Measurements from ENCODE around the gene PFKL.

Gene PFKL

GRCh38 chr21:44295163-44295573 lies 4.7 kb upstream of the PFKL start:
- DNase-seq = peak; percentile 23

GRCh38 chr21:44295646-44296045 lies 4.2 kb upstream of the PFKL start:
- DNase-seq = no peak

DNA sequence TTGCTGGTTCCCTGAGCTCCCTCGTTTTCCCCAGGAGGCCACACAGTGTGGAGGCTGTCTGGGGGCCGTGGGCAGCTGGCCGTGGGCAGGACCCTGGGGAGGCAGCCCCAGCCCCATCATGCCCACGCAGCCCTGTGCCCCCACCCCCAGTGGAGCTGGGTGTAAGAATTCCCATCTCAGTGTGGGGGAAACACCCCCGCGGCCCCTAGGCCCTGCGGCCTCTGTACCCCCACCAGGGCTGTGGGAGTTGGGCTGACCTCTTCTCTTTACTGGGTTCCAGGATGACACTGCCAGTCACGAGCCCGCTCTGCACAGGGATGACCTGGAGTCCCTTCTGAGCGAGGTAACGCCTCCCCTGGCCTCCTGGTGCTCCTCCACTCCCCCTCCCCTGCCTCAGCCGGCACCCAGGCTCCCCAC lies 3.7 kb upstream of the PFKL start:
- no peak for DNase-seq

DNA sequence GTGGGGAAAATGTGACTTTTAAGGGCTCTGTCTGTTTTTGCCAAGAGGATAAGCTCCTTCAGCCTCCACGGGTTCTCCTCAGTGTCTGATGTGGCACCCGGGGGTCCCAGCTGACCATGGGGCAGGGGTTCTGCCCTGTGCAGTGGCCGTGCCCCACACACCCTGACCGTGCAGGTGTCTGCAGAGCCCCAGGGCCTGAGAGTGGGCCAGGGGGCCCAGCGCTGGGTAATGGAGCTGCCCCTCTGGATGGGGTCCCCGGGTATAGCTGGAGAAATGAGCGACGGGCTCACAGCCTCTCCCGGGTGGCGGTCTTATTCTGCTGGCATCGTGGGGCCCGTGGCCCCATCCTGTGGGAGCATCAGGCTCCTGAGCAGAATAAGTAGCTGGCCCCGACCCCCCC lies 2.9 kb upstream of the PFKL start:
- no peak for DNase-seq

DNA sequence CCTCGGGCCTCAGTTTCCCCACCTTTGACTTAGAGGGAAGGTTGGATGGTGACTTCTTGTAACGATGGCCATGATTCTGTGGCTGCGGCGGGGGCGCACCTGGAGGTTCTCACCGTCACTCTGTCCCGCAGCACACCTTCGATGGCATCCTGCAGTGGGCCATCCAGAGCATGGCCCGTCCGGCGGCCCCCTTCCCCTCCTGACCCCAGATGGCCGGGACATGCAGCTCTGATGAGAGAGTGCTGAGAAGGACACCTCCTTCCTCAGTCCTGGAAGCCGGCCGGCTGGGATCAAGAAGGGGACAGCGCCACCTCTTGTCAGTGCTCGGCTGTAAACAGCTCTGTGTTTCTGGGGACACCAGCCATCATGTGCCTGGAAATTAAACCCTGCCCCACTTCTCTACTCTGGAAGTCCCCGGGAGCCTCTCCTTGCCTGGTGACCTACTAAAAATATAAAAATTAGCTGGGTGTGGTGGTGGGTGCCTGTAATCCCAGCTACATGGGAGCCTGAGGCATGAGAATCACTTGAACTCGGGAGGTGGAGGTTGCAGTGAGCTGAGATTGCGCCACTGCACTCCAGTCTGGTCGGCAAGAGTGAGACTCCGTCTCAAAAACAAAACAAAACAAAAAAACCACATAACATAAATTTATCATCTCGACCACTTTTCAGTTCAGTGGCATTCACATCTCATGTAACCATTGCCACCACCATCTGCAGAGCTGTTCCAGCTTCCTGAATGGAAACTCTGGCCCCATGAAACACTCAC lies 2.1 kb upstream of the PFKL start:
- DNase-seq = peak; percentile 90

DNA sequence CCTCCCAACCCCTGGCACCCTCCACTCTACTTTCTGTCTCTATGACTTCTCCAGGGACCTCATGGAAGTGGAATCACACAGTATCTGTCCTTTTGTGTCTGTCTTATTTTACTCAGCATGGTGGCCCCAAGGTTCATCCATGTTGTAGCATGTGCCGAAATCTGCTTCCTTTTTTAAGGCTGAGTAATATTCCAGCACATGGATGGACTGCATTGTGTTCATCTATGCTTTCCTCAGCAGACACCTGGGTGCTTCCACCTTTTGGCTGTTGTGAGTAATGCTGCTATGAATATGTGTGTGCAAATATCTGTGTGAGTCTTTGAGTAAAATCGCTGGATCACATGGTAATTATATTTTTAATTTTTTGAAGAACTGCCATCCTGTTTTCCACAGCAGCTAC lies 1.6 kb upstream of the PFKL start:
- peak; percentile 43 for DNase-seq

DNA sequence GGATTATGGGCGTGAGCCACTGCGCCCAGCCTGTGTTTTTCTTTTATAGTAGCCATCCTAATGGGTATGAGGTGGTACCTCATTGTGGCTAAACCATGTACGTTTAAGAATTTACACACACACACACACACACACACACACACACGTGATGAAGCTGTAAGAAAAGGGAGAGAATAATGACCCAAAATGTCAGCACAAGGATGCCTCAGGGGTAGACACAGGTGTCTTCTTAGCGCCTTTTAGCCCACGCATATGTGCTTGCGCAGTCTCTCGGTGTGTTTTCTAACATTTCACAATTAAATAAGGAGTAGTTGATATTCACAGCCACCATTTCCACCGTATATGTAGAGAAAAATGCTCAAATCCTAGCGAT lies 782 bp upstream of the PFKL start:
- no peak for DNase-seq

GRCh38 chr21:44300262-44300959 lies 558 bp downstream of the PFKL start:
- DNase-seq = peak; percentile 73

- DNase-seq = no peak
Observed at GRCh38 chr21:44301141-44301540, 1.3 kb downstream of the PFKL start.

DNA sequence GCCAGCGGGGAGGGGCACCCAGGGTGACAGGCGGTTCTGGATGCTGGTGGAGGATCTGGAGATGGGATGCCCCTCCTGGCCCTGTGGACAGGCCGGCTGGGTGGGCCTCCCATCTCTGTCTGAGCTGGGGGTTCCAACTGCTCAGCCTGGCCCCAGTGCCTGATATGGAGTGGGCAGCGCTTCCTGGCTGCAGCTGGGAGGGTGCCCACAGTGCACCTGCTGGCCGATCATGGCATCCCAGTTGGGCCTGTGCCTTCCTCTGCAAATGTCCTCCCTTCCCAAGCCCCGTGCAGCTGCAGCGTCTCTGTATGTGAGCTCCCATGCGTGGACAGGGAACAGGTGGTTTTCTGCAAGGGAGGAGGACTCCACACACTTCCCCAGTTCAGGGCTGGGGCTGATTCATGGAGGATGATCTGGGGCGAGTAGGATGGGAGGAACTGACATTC lies 2.1 kb downstream of the PFKL start:
- peak; percentile 17 for DNase-seq

GRCh38 chr21:44302573-44303401 lies 2.9 kb downstream of the PFKL start:
- DNase-seq = peak; percentile 28

DNA sequence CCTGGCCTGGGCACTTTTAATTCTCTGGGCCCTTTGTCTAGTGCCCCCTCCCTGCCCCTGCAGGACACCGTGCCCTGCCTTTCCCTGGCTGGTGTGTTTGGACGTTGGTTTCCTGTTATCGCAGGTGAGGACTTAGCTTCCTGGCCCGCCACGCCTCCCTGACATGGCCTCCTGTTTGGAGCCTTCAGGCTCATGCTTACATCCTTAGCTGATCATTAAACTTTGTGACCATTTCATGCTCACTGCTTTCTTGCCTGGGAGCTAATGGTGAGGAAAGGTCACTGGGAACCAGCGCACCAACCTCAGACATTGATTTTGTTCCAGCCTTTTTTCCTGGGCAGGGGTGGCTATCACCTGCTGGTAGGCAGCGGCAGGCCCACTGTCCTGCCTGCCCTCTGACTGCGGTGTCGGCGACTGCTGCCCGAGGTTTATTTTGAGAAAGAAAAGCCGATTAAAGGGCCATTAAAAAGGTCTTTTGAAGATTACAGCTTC lies 3.7 kb downstream of the PFKL start:
- no peak for DNase-seq

DNA sequence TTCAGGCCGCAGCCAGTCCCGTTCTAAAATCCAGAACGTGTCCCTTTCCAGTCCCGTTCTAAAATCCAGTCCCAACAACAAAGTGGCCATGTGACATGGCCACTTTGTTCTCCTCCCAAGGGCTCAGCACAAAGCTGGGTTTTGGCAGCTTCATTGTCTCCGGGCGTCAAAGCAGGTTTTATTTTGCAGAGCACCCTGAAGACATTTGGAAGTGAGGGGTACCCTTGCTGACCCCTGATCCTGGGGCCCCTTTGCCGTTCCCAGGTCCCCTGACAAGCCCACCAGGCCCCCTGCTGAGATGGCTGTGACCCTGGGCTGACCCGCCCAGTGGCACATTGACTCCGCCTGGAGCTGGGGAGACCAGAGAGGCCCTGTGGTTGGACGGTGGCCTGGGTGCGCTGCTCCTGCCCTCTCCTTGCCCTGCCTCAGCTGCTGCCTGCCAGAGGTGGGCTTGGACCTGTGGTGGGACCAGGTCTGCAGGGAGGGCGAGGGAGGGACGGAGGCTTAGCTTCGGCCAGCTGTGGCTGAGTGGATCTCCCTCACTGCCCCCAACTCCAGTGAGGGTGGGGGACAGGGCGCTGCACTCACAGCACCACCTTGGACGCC lies 4.3 kb downstream of the PFKL start:
- no peak for DNase-seq

DNA sequence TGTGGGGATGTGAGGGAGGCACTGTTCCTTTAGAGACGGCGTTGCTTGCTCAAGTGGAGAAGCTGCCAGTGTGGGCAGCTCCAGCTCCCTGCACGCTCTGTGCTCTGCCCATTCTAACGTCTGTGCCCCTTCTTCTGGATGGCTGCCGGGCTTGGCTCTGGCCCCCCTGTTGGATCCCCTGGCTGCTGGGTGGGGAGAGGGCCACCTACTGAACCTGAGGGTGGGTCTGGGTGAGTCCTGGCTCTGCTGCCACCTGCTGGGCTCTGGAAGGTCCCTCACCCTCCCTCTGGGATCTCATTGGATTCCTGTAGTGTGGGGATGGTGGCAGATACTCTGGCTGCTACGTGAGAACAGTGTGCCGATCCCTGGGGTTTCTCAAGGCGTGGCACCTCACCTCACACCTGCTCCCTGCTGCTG lies 5.0 kb downstream of the PFKL start:
- peak; percentile 73 for DNase-seq

- no peak for DNase-seq
Observed at GRCh38 chr21:44305691-44306090, 5.8 kb downstream of the PFKL start.

GRCh38 chr21:44306936-44307704 lies 7.3 kb downstream of the PFKL start:
- no peak for DNase-seq

- no peak for DNase-seq
Observed at GRCh38 chr21:44310628-44311507, 11.0 kb downstream of the PFKL start.

- no peak for DNase-seq
Observed at GRCh38 chr21:44312089-44312488, 12.2 kb downstream of the PFKL start.

GRCh38 chr21:44312716-44313115 lies 12.9 kb downstream of the PFKL start:
- DNase-seq = no peak

DNA sequence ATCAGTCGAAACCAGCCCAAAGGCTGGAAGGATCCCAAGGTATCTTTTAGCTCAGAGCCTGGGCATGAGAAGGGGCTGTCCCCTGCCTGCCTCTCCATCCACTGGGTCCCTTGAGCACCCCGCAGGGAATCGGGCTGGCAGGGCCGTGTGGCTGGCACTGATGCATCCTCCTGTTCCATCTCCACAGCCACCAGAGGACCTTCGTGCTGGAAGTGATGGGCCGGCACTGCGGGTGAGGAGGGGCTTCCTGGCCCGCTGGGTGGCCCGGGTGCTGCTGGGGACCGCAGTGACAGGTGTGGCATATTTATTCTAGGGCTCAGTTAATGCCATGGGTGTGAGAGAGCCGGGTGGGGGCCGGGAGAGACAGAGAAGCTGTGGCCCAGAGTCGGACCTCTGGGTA lies 13.6 kb downstream of the PFKL start:
- no peak for DNase-seq

- no peak for DNase-seq
Observed at GRCh38 chr21:44314128-44314527, 14.3 kb downstream of the PFKL start.

All from hematopoietic multipotent progenitor cell treated with erythropoietin and hydrocortisone succinate and interleukin-3 and kit ligand, for 6 days (in vitro differentiated cells).